Measurements from ENCODE around the gene DNAJC17. TPM values are rescaled to one million over a fixed set of nuclear protein-coding genes. Genes with fewer than 3 reads are reported as not detected.

DNAJC17 gene
- total and polyA plus RNA-seq, 4 donors: 36.5 to 76.5 (median 44.1) TPM

GRCh38 chr15:40716165-40716564 lies 91.1 kb downstream of the DNAJC17 start:
- Histone ChIP-seq H3K4me3 (no peak overlapping the region), H3K27me3 (ENCODE audit: control insufficient read depth in 3 of 3, insufficient read depth in 3 of 3, low read length in 2 of 3) (no peaks in the 10 kb centered on the region), H3K36me3 (ENCODE audit: control insufficient read depth in 4 of 4, insufficient read depth in 4 of 4, low read length in 4 of 4) (peaks cover 0 to 3% (median 0%) of the 10 kb centered on the region in 4 donors), H3K9ac (ENCODE audit: insufficient read depth in 1 of 2, low read length in 2 of 2) (no peak overlapping the region), H3K9me3 (ENCODE audit: control insufficient read depth in 4 of 4, insufficient read depth in 3 of 4, low read length in 3 of 4) (peaks cover 0 to 1% (median 0%) of the 10 kb centered on the region in 4 donors), H3K4me1 (ENCODE audit: control insufficient read depth in 5 of 5, insufficient read depth in 5 of 5, low read length in 5 of 5) (no peaks in the 10 kb centered on the region), H3K27ac (ENCODE audit: low read depth in 1 of 2, low read length in 1 of 2) (no peak overlapping the region)
- DNase-seq (no peak), ATAC-seq (ENCODE audit: insufficient read depth, low FRiP score) (no peak)
- TF ChIP-seq, protein P1, sequence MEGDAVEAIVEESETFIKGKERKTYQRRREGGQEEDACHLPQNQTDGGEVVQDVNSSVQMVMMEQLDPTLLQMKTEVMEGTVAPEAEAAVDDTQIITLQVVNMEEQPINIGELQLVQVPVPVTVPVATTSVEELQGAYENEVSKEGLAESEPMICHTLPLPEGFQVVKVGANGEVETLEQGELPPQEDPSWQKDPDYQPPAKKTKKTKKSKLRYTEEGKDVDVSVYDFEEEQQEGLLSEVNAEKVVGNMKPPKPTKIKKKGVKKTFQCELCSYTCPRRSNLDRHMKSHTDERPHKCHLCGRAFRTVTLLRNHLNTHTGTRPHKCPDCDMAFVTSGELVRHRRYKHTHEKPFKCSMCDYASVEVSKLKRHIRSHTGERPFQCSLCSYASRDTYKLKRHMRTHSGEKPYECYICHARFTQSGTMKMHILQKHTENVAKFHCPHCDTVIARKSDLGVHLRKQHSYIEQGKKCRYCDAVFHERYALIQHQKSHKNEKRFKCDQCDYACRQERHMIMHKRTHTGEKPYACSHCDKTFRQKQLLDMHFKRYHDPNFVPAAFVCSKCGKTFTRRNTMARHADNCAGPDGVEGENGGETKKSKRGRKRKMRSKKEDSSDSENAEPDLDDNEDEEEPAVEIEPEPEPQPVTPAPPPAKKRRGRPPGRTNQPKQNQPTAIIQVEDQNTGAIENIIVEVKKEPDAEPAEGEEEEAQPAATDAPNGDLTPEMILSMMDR (IDR thresholded peaks at IDR 0.05; ENCODE audit: control extremely low read depth, extremely low read depth): no peak
- WGBS, 2 donors: 87 to 88% methylated on average over 6 of the region's 6 CpGs

Small RNA genes within 50 kb of the gene (small RNA-seq; reads per million reads assigned to genes)
- gene SUMO2P15 (ENCODE audit: low replicate concordance): not detected

Other genes with a start within 250 kb of the DNAJC17 start
- gene CCDC32, start 242.4 kb downstream of the DNAJC17 start, total RNA-seq: 10 to 100 TPM; 24.5 to 31.8 TPM
- gene CCDC32, start 242.4 kb downstream of the DNAJC17 start, polyA plus RNA-seq: 10 to 100 TPM; 29.3 to 31.2 TPM
- 1 to 10 TPM; 5.2 to 9.4 TPM for gene RPUSD2, start 238.2 kb downstream of the DNAJC17 start, total RNA-seq
- 1 to 10 TPM; 7.2 to 9.3 TPM for gene RPUSD2, start 238.2 kb downstream of the DNAJC17 start, polyA plus RNA-seq
- gene KNL1, start 213.2 kb downstream of the DNAJC17 start, total RNA-seq: 1 to 10 TPM in 1 of 2 donors, under 1 TPM in 1; 0.95 to 5.4 TPM
- under 1 TPM; 0.45 to 0.53 TPM for gene KNL1, start 213.2 kb downstream of the DNAJC17 start, polyA plus RNA-seq
- gene RAD51, start 112.3 kb downstream of the DNAJC17 start, total RNA-seq: 1 to 10 TPM; 1.3 to 2.2 TPM
- 1 to 10 TPM in 1 of 2 donors, under 1 TPM in 1; 0.95 to 1.2 TPM for gene RAD51, start 112.3 kb downstream of the DNAJC17 start, polyA plus RNA-seq
- gene RMDN3, start 52.2 kb downstream of the DNAJC17 start, total RNA-seq: 10 to 100 TPM; 20.9 to 94.4 TPM
- 10 to 100 TPM; 34.1 to 52.1 TPM for gene RMDN3, start 52.2 kb downstream of the DNAJC17 start, polyA plus RNA-seq
- gene GCHFR, start 43.4 kb downstream of the DNAJC17 start, total RNA-seq: 10 to 100 TPM; 12.5 to 85.5 TPM
- gene GCHFR, start 43.4 kb downstream of the DNAJC17 start, polyA plus RNA-seq: 100 to 1,000 TPM in 1 of 2 donors, 10 to 100 TPM in 1; 53.8 to 125 TPM
- gene C15orf62, start 37.5 kb downstream of the DNAJC17 start, total RNA-seq: under 1 TPM; 0.34 to 0.58 TPM
- 1 to 10 TPM in 1 of 2 donors, under 1 TPM in 1; 0.87 to 1.5 TPM for gene C15orf62, start 37.5 kb downstream of the DNAJC17 start, polyA plus RNA-seq
- gene ZFYVE19, start 384 bp downstream of the DNAJC17 start, total RNA-seq: 10 to 100 TPM; 23.0 to 25.0 TPM
- gene ZFYVE19, start 384 bp downstream of the DNAJC17 start, polyA plus RNA-seq: 10 to 100 TPM; 17.3 to 19.4 TPM
- not detected for gene PPP1R14D, start 21.2 kb upstream of the DNAJC17 start, total RNA-seq
- gene PPP1R14D, start 21.2 kb upstream of the DNAJC17 start, polyA plus RNA-seq: under 1 TPM in 1 of 2 donors, not detected in 1; 0.22 TPM
- gene SPINT1, start 36.6 kb upstream of the DNAJC17 start, total RNA-seq: 100 to 1,000 TPM; 118 to 136 TPM
- gene SPINT1, start 36.6 kb upstream of the DNAJC17 start, polyA plus RNA-seq: 10 to 100 TPM; 47.1 to 82.1 TPM
- 1 to 10 TPM; 2.1 to 8.5 TPM for gene RHOV, start 66.8 kb upstream of the DNAJC17 start, total RNA-seq
- 1 to 10 TPM; 3.2 to 5.3 TPM for gene RHOV, start 66.8 kb upstream of the DNAJC17 start, polyA plus RNA-seq
- 10 to 100 TPM; 19.0 to 31.5 TPM for gene VPS18, start 87.0 kb upstream of the DNAJC17 start, total RNA-seq
- gene VPS18, start 87.0 kb upstream of the DNAJC17 start, polyA plus RNA-seq: 10 to 100 TPM; 16.1 to 23.3 TPM
- 10 to 100 TPM; 17.9 to 31.8 TPM for gene DLL4, start 121.9 kb upstream of the DNAJC17 start, total RNA-seq
- 10 to 100 TPM; 11.8 to 16.3 TPM for gene DLL4, start 121.9 kb upstream of the DNAJC17 start, polyA plus RNA-seq
- gene CHAC1, start 146.0 kb upstream of the DNAJC17 start, total RNA-seq: 10 to 100 TPM in 1 of 2 donors, under 1 TPM in 1; 0.17 to 11.6 TPM
- 10 to 100 TPM; 11.6 to 11.9 TPM for gene CHAC1, start 146.0 kb upstream of the DNAJC17 start, polyA plus RNA-seq